Neural progenitor cell (in vitro differentiated cells): Measurements from ENCODE around the gene SDC1.

Experiments
- EZH2 ChIP-seq: fragments of 200-600 bp; sonication (generic); IDR thresholded peaks from 2 replicates; pipeline ENCODE4 v1.6.1; 2017; ENCODE audit warnings: antibody characterized with exemption, mild to moderate bottlenecking, moderate library complexity
- EZH2phosphoT487 ChIP-seq: fragments of 200-600 bp; sonication (generic); IDR thresholded peaks from 2 replicates; pipeline ENCODE4 v1.6.1; 2017; ENCODE audit warnings: antibody characterized with exemption
- TF ChIP-seq, protein P1 (sequence below): fragments of 200-600 bp; sonication (generic); IDR thresholded peaks from 2 replicates; pipeline ENCODE4 v1.5.1; 2017; ENCODE audit warnings: antibody characterized with exemption, mild to moderate bottlenecking

GRCh38 chr2:20224164-20224715 lies 690 bp downstream of the SDC1 start:
- TF ChIP-seq, protein P1, sequence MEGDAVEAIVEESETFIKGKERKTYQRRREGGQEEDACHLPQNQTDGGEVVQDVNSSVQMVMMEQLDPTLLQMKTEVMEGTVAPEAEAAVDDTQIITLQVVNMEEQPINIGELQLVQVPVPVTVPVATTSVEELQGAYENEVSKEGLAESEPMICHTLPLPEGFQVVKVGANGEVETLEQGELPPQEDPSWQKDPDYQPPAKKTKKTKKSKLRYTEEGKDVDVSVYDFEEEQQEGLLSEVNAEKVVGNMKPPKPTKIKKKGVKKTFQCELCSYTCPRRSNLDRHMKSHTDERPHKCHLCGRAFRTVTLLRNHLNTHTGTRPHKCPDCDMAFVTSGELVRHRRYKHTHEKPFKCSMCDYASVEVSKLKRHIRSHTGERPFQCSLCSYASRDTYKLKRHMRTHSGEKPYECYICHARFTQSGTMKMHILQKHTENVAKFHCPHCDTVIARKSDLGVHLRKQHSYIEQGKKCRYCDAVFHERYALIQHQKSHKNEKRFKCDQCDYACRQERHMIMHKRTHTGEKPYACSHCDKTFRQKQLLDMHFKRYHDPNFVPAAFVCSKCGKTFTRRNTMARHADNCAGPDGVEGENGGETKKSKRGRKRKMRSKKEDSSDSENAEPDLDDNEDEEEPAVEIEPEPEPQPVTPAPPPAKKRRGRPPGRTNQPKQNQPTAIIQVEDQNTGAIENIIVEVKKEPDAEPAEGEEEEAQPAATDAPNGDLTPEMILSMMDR: no peak
- TF ChIP-seq EZH2phosphoT487 (no peak), EZH2 (no peak)
